Colonic mucosa (tissue), 4 donors: ENCODE data around the gene SBNO1. TPM values are rescaled to one million over a fixed set of nuclear protein-coding genes. Genes with fewer than 3 reads are reported as not detected.

Source experiments
- DNase-seq: peaks from one replicate; pipeline ENCODE4 v3.0.0-alpha.2; 2020
- H3K27ac ChIP-seq: fragments of 200-600 bp; one replicate; pipeline ENCODE4 v1.8.0; 2021
- H3K27me3 ChIP-seq: fragments of 200-600 bp; one replicate; pipeline ENCODE4 v1.8.0; 2021
- H3K36me3 ChIP-seq: fragments of 200-600 bp; one replicate; pipeline ENCODE4 v1.8.0; 2021
- H3K4me1 ChIP-seq: fragments of 200-600 bp; one replicate; pipeline ENCODE4 v1.8.0; 2021; ENCODE audit warnings: mild to moderate bottlenecking
- H3K4me3 ChIP-seq: fragments of 200-600 bp; one replicate; pipeline ENCODE4 v1.8.0; 2021
- H3K9ac ChIP-seq, 2 donors: one replicate each; pipeline ENCODE4 v1.7.0; 2013; ENCODE audit warnings: control low read depth in 2 of 2, low read depth in 2 of 2, low read length in 2 of 2
- H3K9me3 ChIP-seq: fragments of 200-600 bp; one replicate; pipeline ENCODE4 v1.8.0; 2021
- CTCF ChIP-seq: fragments of 200-600 bp; IDR thresholded peaks from one replicate; pipeline ENCODE4 v1.8.0; 2022; ENCODE audit warnings: antibody characterized with exemption, mild to moderate bottlenecking
- intact Hi-C: fragments of 100-400 bp; cut with DNase I; formaldehyde crosslinking; loops from one replicate; pipeline ENCODE4 v1.14.1; 2022
- total RNA-seq, 2 donors: library from RNA; stranded (reverse); fragmentation: NEBNext Ultra II Directional in 1 of 2; extraction: Animal tissue kit (Norgen Biotek cat#: 25700) in 1 of 2; gene quantifications; one replicate each; pipeline ENCODE4 v1.2.1, GENCODE V29; 2021
- donor health status: healthy.
- donor health status: DM: no; HTN: no; CAD: no.
- donor health status: DM: no; HTN: no; CAD: no.

Gene SBNO1
- total RNA-seq, 2 donors from 2014 or later = 36.5 to 37.3 TPM

GRCh38 chr12:123363390-123363739 lies 1.3 kb downstream of the SBNO1 start:
- Histone ChIP-seq H3K27ac (peak overlapping the region; percentile 97), H3K9ac (peak overlapping the region in 1 of 2 donors; percentile 97), H3K4me3 (peak overlapping the region; percentile 86), H3K9me3 (no peaks in the 10 kb centered on the region), H3K4me1 (peaks cover 6% of the 10 kb centered on the region), H3K27me3 (no peaks in the 10 kb centered on the region), H3K36me3 (no peaks in the 10 kb centered on the region)
- intact Hi-C loops = no loop called here
- no peak for TF ChIP-seq CTCF
- DNase-seq = no peak

- peaks cover 3% of the 10 kb centered on the region for H3K4me1 ChIP-seq
- no peak for DNase-seq
- H3K36me3 ChIP-seq = no peaks in the 10 kb centered on the region
- intact Hi-C loops = no loop called here
- no peaks in the 10 kb centered on the region for H3K9me3 ChIP-seq
- no peaks in the 10 kb centered on the region for H3K27me3 ChIP-seq
- no peak overlapping the region for H3K27ac ChIP-seq
- H3K9ac ChIP-seq = no peak overlapping the region
- no peak overlapping the region for H3K4me3 ChIP-seq
- TF ChIP-seq CTCF = no peak
These were observed 6.6 kb downstream of the SBNO1 start for GRCh38 chr12:123358035-123358434.

- Histone ChIP-seq H3K4me1 (no peaks in the 10 kb centered on the region), H3K9me3 (no peaks in the 10 kb centered on the region), H3K27ac (no peak overlapping the region), H3K4me3 (no peak overlapping the region), H3K36me3 (no peaks in the 10 kb centered on the region), H3K9ac (no peak overlapping the region), H3K27me3 (no peaks in the 10 kb centered on the region)
- TF ChIP-seq CTCF = no peak
- no peak for DNase-seq
- intact Hi-C loops = no loop called here
These were observed 8.4 kb downstream of the SBNO1 start for GRCh38 chr12:123356159-123356670.

- Histone ChIP-seq H3K9ac (no peak overlapping the region), H3K4me3 (no peak overlapping the region), H3K27ac (no peak overlapping the region), H3K36me3 (no peaks in the 10 kb centered on the region), H3K9me3 (no peaks in the 10 kb centered on the region), H3K27me3 (no peaks in the 10 kb centered on the region), H3K4me1 (no peaks in the 10 kb centered on the region)
- intact Hi-C loops = no loop called here
- no peak for TF ChIP-seq CTCF
- DNase-seq = no peak
These were observed 10.0 kb downstream of the SBNO1 start for GRCh38 chr12:123354600-123354999.

- no peak overlapping the region for H3K4me3 ChIP-seq
These were observed 13.3 kb downstream of the SBNO1 start for GRCh38 chr12:123351349-123351748.

More at GRCh38 chr12:123351349-123351748, 13.3 kb downstream of the SBNO1 start:
- Histone ChIP-seq H3K36me3 (no peaks in the 10 kb centered on the region), H3K9me3 (no peaks in the 10 kb centered on the region), H3K9ac (no peak overlapping the region), H3K27me3 (no peaks in the 10 kb centered on the region), H3K4me1 (no peaks in the 10 kb centered on the region), H3K27ac (no peak overlapping the region)
- no peak for DNase-seq
- intact Hi-C loops = no loop called here
- TF ChIP-seq CTCF = no peak
